Measurements from ENCODE around the gene HACD4. TPM values are rescaled to one million over a fixed set of nuclear protein-coding genes. Genes with fewer than 3 reads are reported as not detected.

HACD4 gene
- total RNA-seq, 1 experiment from 2014 or later, result 0.07 TPM

DNA sequence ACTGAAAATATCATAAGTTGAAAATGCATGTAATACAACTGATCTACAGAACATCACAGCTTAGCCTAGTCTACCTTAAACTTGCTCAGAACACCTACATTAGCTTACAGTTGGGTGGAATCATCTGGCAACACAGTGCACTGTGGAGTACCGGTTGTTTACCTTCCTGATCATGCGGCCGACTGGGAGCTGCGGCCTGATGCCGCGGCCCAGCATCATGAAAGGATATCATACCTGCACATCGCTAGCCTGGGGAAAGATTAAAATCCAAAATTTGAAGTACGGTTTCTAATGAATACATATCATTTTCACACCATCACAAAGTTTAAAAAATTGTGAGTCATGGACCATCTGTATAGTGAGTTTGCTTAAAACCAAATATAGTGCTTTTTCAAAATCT, 1.8 kb downstream of the HACD4 start:
- no peak for DNase-seq
- CTCF ChIA-PET, result no interaction called here
- no TSS peak for BruUV-seq (replicated peaks)
- no peaks in the 10 kb centered on the region for H3K4me1 Mint-ChIP-seq (ENCODE audit: low read depth, unreplicated experiment)
- no peaks in the 10 kb centered on the region for H3K36me3 Mint-ChIP-seq (ENCODE audit: insufficient read depth, unreplicated experiment)
- H3K27me3 Mint-ChIP-seq (ENCODE audit: unreplicated experiment), result peaks cover 13% of the 10 kb centered on the region
- TF ChIP-seq, protein P1, sequence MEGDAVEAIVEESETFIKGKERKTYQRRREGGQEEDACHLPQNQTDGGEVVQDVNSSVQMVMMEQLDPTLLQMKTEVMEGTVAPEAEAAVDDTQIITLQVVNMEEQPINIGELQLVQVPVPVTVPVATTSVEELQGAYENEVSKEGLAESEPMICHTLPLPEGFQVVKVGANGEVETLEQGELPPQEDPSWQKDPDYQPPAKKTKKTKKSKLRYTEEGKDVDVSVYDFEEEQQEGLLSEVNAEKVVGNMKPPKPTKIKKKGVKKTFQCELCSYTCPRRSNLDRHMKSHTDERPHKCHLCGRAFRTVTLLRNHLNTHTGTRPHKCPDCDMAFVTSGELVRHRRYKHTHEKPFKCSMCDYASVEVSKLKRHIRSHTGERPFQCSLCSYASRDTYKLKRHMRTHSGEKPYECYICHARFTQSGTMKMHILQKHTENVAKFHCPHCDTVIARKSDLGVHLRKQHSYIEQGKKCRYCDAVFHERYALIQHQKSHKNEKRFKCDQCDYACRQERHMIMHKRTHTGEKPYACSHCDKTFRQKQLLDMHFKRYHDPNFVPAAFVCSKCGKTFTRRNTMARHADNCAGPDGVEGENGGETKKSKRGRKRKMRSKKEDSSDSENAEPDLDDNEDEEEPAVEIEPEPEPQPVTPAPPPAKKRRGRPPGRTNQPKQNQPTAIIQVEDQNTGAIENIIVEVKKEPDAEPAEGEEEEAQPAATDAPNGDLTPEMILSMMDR (IDR thresholded peaks at IDR 0.05; ENCODE audit: unreplicated experiment), result no peak
- H3K9me3 Mint-ChIP-seq (ENCODE audit: low read depth, unreplicated experiment), result no peaks in the 10 kb centered on the region
- no peak overlapping the region for H3K4me3 Mint-ChIP-seq (ENCODE audit: low read depth, unreplicated experiment)
- intact Hi-C loops (cut with micrococcal nuclease; ENCODE audit: unreplicated experiment), result loop anchor here (10.0 kb wide), 1 partner anchor 45 kb away; the partner anchor contains the start of gene IFNB1
- no peak overlapping the region for H3K27ac Mint-ChIP-seq (ENCODE audit: unreplicated experiment)

DNA sequence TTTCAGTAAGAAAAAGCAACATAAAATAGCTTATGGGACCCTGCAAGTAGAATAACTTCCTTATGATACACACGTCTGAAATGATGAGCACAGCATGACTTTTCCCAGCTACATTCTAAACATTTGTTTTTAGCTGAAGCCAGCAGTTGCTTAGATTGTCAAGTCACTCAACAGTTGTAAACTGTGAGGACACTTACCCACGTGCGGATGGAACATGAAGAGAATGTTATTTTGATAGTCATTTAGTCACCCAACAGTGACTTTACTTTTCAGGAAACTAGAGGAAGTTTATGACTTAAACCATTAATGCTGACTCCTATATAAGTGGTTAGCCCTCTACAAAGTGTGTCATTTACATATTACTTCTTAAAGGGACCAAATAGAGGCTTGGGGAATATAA, 3.0 kb downstream of the HACD4 start:
- intact Hi-C loops (cut with micrococcal nuclease; ENCODE audit: unreplicated experiment), result loop anchor here (10.0 kb wide), 1 partner anchor 46 kb away; the partner anchor contains the start of gene IFNB1
- H3K36me3 Mint-ChIP-seq (ENCODE audit: insufficient read depth, unreplicated experiment), result no peaks in the 10 kb centered on the region
- CTCF ChIA-PET, result no interaction called here
- no peak overlapping the region for H3K27ac Mint-ChIP-seq (ENCODE audit: unreplicated experiment)
- H3K9me3 Mint-ChIP-seq (ENCODE audit: low read depth, unreplicated experiment), result no peaks in the 10 kb centered on the region
- TF ChIP-seq, protein P1 (IDR thresholded peaks at IDR 0.05; ENCODE audit: unreplicated experiment), result no peak
- no peak for DNase-seq
- H3K27me3 Mint-ChIP-seq (ENCODE audit: unreplicated experiment), result peaks cover 13% of the 10 kb centered on the region
- H3K4me1 Mint-ChIP-seq (ENCODE audit: low read depth, unreplicated experiment), result no peaks in the 10 kb centered on the region
- no peak overlapping the region for H3K4me3 Mint-ChIP-seq (ENCODE audit: low read depth, unreplicated experiment)
- BruUV-seq (replicated peaks), result no TSS peak

DNA sequence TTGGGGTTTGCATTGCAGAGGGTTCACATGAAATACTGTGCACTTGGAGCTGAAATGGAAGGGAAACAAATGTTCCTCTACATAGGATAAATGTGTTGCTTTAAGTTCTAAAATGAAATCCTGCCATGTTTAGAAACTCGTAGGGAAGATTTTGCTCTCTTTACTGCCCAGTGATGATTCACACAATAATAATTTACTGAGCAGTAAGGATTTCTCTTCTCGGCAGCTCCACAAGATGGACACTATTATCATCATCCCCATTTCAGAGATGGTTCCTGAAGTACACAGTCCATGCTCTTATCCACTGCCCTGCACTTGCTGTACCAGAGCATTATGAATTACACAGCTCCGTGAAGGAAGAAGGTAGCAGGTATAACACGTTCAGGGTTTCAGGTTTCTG, 4.1 kb downstream of the HACD4 start:
- TF ChIP-seq, protein P1 (IDR thresholded peaks at IDR 0.05; ENCODE audit: unreplicated experiment), result no peak
- no peak overlapping the region for H3K27ac Mint-ChIP-seq (ENCODE audit: unreplicated experiment)
- CTCF ChIA-PET, result no interaction called here
- intact Hi-C loops (cut with micrococcal nuclease; ENCODE audit: unreplicated experiment), result loop anchor here (10.0 kb wide), 1 partner anchor 48 kb away; the partner anchor contains the start of gene IFNB1
- no peaks in the 10 kb centered on the region for H3K4me1 Mint-ChIP-seq (ENCODE audit: low read depth, unreplicated experiment)
- no peaks in the 10 kb centered on the region for H3K36me3 Mint-ChIP-seq (ENCODE audit: insufficient read depth, unreplicated experiment)
- DNase-seq, result no peak
- peaks cover 1% of the 10 kb centered on the region for H3K27me3 Mint-ChIP-seq (ENCODE audit: unreplicated experiment)
- H3K9me3 Mint-ChIP-seq (ENCODE audit: low read depth, unreplicated experiment), result no peaks in the 10 kb centered on the region
- H3K4me3 Mint-ChIP-seq (ENCODE audit: low read depth, unreplicated experiment), result no peak overlapping the region
- BruUV-seq (replicated peaks), result no TSS peak

DNA sequence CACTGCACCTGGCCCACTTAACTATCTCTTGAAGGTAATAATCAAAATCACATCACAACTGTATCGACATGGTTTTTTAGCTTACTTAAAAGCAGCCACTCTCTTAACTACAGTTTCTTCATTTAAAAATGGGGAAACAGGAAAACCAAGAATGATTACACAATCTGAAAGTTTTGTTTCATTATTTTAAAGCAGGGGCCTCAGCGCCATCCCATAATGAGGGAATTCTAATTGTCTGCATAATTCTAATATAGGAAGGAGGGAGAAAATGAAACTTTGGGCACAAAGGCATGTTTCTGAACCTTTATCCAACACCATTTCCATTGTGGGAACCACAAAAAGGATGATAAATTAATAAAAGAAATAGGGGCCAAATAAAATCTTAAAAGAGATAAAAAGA, 7.6 kb downstream of the HACD4 start:
- DNase-seq, result no peak
- CTCF ChIA-PET, result no interaction called here
- H3K4me1 Mint-ChIP-seq (ENCODE audit: low read depth, unreplicated experiment), result no peaks in the 10 kb centered on the region

More for the DNA sequence above, 7.6 kb downstream of the HACD4 start:
- Mint-ChIP-seq H3K27me3 (ENCODE audit: unreplicated experiment) (no peaks in the 10 kb centered on the region), H3K4me3 (ENCODE audit: low read depth, unreplicated experiment) (no peak overlapping the region), H3K9me3 (ENCODE audit: low read depth, unreplicated experiment) (no peaks in the 10 kb centered on the region), H3K36me3 (ENCODE audit: insufficient read depth, unreplicated experiment) (no peaks in the 10 kb centered on the region), H3K27ac (ENCODE audit: unreplicated experiment) (no peak overlapping the region)
- intact Hi-C loops (cut with micrococcal nuclease; ENCODE audit: unreplicated experiment), result loop anchor here (10.0 kb wide), 1 partner anchor 51 kb away; the partner anchor contains the start of gene IFNB1
- no TSS peak for BruUV-seq (replicated peaks)
- TF ChIP-seq, protein P1 (IDR thresholded peaks at IDR 0.05; ENCODE audit: unreplicated experiment), result no peak

Measured in Calu3 (cell line).